GM18498 (cell line): ENCODE data around the gene CBFA2T3.

Source experiments
- ATAC-seq: cut with Tn5 transposase; IDR thresholded peaks from one replicate; pipeline ENCODE4 v1.9.1; 2021; ENCODE audit warnings: mild to moderate bottlenecking, moderate library complexity; ENCODE audit not compliant: unreplicated experiment

Gene CBFA2T3

DNA sequence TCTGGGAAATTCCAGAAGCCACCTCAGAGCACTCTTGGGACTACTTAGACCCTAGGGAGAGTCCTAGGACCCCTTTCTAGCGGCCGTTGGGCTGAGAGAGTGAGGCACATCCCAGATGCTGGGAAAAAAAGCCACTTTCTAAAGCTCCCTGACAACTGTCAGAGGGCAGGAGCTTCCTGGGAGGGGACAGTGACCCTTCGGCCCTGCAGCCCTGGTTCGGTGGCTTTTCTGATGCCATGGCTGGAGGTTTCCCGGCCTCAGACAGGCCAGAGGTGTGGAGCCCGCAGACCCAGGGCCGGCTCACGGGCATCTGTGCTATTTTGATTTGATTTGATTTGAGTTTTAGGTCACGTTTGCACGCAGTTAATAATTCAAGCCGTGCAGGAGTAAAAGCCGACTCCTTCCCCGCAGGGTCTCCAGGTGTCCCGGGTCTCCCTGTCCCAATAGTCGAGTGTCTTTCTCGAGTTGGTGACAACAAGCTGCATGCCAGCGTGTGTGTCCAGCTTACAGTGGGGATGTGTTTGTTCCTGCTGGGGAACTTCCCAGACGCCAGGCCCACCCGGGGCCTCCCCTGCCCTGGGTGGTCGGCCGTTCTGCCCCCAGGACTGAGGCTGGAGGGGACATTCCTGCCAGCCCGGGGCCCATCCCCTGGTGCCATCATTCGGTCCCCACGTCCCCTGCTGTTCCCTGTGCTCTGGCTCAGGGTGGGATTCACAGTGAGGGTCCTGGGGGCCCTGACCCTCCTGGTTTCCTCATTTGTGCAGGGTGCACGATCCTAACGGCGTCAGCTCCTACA is 1.0 kb upstream of the CBFA2T3 start:
- ATAC-seq = no peak

DNA sequence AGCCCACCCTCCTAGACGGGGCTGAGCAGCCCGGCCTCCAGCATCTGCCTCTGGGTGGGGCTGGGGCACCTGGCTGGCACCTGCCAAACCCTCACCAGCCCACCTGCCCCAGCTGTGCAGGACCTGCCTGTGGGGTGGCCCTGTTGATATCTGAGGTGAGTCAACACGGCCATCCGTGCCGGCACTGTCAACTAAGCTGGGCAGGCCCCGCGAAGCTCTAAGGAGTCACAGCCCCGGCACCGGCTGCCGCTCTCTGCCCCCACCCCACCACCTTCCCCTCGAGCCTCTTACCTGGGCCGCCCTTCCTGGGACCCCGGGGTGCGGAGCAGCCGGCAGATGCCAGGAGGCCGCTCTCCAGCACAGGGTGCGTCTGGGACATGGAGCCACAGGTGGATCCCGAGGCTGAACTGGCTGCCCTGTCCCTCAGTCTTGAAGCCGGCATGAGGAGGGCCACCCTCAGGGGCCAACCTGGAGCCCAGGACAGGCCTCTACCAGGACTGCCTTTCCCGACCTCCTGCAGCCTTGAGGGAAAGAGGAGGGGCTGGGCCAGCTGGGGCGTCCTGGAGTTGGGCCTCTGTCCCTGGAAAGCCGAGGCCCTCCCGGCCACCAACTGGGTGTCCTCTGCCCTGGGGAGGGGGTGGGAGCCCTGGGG is 515 bp downstream of the CBFA2T3 start:
- ATAC-seq = no peak

DNA sequence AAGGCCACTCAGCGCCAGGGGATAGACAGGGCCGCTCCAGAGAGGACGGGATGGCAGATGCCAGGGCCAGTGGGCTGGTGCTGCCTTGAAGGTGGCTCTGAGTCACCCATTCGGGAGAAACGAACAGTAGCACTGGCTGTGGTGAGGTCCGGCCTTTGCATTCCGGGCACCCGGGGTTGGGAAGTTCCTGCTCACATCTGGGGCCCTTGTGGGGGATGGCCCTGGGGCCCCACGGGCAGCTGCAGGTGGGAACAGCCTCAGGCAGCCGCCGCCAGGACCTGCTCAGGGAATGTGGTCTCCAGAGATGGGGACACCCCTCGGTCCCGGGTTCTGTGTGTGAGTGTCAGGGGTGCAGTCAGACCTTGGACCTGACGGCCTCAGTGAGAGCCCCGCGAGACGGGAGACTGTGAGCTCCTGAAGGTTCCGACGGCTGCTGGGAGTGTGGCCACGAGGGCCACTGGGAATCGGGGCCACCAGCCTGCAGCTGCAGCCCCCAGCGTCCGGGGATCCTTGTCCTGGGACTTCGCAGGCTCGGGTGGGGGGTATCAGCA is 1.4 kb downstream of the CBFA2T3 start:
- ATAC-seq = no peak

DNA sequence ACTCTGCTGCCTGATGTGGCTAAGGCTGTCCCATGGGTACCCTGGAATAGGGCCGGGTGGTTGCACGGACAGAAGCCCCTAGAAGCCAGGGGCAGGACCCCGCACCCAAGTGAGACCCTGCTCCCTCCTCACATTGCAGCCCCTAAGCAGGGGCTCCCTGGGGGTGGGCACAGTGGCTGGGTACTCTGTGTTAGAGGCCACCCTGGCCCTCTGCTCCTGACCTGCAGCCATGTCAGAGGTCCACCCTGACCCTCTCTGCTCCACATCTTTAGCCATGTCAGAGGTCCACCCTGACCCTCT is 2.1 kb downstream of the CBFA2T3 start:
- ATAC-seq = no peak

DNA sequence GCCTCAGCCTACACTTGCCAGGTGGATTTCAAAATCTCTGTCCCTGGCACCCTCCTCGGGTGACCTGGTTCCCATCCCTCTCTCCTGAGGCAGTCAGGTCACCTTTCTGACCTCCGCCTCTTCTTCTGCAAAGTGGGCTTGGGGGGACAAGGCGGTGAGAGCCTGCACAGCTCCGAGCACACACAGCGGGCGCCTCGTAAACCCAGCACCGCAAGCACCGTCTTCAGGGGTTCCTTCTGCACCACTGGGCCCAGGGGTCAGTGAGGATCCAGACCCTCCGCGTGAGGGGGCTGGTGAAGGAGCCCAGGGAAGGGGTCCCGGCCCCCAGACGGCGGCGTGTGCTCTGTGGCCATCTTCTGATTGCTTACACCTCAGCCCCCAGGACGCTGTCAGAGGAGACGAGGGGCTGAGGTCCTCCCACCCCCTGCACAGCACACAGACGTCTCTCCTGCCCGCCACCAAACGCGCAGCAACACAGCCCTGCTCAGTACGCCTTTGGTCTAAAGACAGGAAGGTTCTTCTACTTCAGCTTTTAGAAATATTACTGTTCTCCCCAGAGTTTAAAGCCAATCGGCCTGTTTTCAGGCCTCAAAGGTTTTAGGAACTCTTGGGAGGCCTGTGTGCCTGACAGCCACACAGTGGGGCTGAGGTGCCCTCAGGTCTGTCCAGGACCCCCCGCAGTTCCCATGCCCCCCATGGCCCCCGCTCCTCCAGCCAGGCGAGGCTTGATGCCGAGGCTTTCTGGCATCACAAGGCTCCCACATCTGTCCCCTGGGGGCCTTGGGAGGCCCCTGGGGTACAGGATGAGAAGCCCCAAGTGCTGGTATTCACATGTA is 2.7 kb downstream of the CBFA2T3 start:
- no peak for ATAC-seq

DNA sequence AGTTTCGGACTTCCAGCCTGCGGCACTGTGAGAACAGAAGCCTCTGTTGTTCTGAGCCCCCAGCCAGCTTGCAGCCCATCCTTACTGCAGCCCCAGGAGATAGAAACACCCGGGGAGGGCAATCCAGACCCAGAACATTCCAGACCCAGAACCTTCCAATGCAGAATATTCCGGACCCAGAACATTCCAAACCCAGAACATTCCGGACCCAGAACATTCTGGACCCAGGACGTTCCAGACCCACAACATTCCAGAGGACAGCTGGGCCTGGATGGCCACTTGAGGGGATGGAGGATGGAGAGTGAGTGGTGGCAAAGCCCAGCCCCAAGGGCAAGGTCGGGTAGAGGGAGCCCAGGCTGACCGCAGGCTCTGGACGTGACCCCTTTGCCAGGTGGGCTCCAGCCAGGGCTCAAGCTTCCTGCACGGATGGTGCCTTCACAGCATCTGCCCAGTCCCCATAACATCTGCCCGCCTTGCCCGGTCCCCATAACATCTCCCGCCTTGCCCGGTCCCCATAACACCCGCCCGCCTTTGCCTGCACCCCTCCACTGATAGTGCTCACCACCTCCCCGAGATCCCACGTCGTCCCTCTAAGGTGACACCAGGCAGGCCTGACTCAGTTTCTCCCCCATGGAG is 3.5 kb downstream of the CBFA2T3 start:
- ATAC-seq = no peak

DNA sequence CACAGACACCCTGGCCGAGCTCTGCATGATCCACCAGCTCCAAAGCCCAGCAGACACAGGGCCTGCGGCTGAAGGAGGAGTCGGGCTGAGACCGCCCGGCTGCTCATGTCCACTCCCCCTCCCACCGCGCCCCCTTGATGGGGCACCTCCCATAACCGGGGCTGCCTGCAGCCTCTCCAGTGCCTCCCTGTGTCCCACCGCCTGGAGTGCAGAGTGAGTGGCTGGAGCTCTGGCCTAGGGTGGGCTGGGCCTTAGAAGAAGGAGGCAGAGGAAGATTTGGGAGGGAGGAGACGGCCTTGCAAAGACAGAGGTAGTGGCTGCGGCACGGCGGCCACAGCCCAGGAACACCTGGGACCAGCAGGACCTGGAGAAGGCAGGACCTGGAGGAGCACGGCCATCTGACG is 4.0 kb downstream of the CBFA2T3 start:
- ATAC-seq = no peak

DNA sequence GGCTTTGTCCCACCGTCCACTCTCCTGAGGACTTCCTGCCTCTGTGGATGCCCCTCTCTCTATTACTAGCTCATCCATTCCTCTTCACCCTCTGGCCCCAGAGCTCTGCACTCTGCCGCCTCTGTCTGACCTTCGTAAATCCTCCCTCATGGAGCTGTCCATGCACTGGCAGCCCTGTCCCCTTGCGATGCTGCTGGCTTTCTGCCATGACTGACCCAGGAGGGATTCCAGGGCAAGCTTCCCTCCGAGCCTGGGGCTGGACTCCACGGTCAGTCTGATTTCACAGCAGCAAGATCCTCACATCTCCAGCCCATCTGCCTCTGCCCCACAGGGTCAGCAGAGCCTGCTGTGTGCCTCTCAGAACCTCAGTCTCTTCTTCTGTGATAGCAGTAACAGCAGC is 4.7 kb downstream of the CBFA2T3 start:
- ATAC-seq = no peak

DNA sequence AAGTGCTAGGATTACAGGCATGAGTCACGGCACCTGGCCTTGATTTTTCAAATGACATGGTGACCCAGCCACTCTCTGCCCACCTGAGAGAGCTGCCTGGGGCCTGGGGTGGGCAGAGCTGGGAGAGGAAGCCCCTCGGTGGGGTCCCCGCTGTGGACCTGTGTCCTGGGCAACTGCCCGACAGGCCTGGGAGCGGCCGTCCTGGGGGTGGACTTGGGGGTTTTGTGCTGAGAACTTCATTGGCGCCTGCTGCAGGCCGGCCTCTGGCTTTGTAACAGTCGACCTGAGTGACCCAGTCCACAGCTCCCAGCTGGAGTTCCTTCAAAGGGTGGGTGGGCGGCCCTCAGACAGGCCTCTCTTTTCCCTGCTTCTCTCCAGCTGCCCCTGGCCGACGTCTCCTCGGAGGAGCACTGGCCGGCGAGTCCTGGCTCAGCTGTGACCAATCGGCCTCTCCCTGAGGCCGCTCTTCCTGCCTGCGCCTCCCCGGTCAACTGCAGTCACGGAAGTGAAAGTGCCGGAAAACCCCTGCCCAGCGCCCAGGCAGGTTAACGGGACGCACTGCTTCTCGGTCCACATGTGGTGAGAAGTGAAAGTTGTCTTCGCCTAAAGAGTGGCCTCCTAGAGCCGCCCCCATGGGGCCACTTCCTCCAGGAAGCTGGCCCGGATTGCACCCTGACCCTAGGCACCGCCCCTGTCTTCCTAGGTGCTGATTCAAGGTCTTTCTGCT is 5.5 kb downstream of the CBFA2T3 start:
- no peak for ATAC-seq

DNA sequence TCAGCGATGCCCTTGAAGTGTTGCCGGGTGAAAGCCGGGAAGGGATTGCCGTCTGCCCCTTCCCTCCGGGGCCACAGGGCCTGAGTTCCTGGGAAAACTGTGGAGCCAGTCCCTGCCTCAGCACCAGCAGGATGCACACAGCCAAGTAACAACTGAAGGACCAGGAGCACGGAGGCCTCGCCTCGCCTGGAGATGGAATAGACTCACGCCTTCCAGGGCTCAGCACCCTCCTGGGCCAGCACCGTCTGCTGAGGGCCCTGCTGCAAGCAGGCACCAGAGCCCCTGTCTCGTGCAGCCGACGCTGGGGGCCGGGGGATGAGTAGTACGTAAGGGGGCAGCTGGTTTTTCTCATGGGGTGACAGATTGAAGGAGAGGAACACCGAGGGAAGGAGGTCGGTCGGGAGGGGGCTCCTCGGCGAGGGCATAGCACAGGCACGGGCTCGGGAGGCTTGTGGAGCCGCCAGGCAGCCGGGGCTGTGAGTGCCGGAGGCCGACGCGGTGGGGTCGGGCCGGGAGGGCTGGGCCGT is 6.4 kb downstream of the CBFA2T3 start:
- no peak for ATAC-seq

DNA sequence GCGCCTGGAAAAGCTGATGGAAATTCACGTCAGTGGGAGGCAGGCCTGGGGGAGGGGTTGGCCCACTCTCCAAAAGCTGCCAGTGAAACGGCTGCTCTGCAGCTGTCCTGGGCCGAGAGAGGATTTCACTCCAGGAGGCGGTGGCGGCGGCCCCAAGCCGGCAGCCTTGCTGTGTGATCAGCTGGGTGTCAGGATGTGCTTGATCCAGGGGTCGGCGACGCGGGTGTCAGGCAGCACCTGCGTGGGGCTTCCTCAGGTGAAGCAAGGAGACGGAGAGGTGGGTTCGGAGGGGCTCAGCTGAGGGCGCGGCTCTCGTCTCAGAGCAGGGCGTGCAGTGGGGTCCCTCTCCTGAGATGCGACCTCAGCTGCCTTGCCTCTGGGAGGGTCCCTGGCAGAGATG is 7.0 kb downstream of the CBFA2T3 start:
- ATAC-seq = no peak

DNA sequence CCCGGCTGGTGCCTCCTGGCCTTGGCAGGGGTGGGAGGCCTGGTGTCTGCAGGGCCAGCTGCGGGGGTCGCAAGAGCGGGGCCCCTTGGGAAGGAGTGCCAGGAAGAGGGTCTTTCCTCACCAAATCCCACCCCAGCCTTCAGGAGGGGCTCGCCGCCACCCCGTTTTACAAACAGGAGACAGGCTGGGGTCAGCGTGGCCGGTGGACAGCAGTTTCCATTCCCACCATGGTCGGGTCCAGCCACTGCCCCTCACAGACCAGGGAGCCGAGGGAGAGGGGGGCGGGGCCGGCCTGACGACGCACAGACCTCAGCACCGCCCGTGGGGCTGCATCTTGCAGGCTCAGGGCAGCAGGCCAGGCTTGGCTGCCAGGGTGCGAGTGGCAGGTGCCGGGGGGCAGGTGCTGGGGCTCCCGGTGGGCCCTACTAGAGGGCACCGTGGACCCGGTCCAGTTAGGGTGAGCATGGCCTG is 7.6 kb downstream of the CBFA2T3 start:
- no peak for ATAC-seq

DNA sequence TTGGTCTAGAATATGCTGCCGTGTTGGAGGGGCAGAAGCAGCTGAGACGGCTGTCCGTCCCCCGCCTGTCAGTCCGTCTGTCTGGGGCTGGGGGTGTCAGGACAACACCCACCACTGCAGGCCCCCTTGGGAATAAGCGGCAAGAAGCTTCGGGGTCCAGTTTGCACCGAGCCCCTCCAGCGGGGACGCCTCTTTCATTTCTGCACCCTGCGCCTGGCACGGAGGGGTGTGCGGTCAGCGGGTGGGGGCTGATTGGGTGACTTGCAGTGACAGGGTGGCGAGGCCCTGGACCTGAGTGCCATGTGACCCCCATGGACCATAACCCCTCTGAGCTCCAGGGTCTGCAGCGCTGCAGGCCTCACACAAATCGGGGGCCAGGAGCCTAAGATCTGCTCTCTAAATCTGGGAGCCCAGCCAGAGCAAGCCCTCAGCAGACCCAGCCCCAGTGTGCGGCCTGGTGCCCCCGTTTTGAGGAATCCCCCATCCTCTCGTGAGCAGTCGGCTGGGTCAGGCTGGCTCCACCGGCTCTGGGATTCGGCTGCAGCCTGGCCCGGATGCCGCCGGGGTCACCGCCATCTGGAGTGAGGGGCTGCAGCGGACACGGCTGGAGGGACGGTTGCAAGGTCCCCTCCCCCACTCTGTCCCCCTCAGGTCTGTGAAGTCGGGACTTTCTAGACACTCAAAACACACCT is 8.3 kb downstream of the CBFA2T3 start:
- peak; percentile 9 for ATAC-seq

DNA sequence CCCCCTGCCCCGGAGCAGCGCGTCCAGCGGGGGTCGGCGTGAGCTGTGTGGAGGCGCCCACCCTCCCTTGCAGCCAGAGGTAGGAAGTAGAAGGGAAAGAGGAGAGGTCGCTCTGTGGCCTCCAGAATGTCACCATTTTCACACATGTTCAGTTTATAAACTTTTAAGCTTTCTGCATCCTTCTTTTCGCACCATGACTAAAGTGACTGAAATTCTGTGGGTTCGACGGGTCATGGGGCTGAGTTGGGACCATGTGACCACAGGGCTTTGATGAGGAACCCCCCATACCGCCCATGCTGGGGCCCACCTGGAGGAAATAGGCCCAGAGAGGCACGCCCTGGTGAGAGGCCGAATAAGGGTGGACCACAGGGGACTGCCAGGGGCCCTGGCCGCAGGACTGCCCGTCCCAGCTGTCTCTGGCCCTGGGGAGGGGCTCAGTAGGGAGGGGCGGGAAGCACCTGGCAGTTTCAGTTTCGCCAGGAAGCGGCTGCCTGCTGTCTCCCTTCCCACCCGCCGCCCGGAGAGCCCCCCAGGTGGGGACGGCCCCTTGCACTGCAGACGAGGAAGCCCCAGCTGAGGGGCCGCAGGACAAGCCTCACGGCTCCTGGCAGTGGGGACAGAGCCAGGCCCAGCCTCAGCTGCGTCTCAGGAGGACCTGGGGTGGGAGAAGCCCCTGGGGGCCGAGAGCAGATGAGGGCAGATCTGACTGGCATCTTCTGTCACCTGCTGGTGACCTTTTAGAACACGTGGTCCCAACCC is 9.0 kb downstream of the CBFA2T3 start:
- ATAC-seq = peak; percentile 62

DNA sequence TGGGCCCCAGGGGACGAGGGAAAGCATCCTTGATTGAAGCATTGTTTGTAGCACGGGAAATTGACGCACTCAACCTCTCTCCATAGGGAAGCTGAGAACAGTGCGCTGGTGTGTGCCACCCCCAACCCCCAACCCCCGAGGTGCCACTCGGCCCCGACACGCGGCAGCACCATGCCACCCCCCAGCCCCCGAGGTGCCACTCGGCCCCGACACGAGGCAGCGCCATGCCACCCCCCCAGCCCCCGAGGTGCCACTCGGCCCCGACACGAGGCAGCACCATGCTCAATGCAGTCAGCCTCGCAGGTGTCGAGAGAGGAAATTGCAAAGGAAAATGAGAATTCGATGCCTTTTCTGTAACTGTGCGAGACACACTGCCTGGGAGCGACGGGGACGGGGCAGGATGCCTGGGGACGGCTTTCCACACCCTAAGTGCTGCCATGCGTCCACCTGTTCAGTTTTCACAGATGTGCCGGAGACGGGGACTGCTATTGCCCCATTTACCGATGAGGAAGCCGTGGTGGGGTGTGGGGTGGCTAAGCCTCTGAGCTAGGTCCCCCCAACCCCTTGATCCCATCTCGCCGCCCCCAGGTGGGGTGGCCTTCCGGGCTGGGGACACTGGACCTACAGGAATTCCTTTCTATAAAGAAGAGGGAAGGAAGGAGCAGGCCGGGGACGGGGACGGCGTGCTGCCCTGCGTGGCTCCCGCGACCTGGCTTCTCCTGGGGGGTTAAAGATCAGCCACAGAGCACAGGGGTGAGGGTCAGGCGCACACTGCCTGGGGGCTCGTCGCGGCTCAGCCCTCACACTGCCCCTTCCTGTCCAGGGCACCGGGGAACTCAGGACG is 9.8 kb downstream of the CBFA2T3 start:
- no peak for ATAC-seq

DNA sequence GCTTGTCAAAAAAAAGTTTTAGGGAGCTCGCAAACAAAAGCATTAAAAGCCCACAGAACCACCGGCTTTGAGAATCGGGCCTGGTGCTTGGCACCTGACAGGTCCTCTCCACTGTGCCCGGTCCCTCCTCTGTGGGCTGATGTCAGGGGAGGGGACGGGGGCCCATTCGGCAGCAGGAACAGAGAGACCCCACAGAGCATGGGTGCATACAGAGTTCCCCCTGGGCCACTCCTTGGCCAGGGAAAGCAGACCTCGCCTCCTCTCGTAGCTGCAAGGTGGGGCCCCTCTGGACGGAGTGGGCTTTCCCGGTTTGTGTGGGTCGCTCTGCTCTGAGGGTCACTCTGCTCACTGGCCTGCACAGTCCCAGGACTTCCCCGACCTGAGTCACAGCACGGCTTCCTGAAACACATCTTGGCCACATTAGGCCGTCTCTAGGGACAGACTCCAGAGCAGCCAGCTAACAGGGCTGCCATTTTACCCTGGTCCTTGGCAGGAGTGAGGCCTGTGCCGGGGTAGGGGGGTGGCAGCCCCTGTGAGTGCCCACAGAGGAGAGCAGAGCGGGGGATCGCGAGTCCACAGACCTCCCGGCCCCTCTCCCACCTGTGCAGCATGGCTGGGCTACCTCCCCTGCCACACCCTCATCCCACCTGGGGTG is 11.1 kb downstream of the CBFA2T3 start:
- ATAC-seq = no peak

DNA sequence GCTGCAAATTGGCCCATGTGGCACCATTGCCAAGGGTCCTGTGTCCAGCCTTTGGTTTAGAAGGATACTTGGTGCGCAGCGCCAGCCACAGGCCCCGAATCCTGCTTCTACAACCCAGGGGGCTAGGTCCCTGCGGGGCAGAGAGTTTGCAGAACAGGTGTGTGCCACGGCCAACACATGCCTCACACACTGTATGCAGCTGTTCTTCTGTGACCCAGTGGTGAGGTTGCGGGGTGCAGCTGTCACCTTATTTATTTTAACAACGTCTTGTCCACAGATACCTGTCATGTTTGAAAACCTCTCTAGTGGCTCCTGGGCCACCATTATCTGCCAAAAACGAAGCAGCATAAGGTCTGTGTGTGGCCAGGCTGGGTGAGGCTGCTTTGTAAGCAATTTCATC is 11.6 kb downstream of the CBFA2T3 start:
- ATAC-seq = no peak
